Measurements from ENCODE around the gene TBL1XR1. TPM values are rescaled to one million over a fixed set of nuclear protein-coding genes. Genes with fewer than 3 reads are reported as not detected.

Gene TBL1XR1
- total RNA-seq, 1 experiment from 2014 or later = 175 TPM

GRCh38 chr3:177146646-177147045 lies 50.6 kb downstream of the TBL1XR1 start:
- no peak overlapping the region for H4K5ac ChIP-seq (ENCODE audit: insufficient read length, low read depth, low read length)
- no peaks in the 10 kb centered on the region; a peak in 1 of 5 replicates for H3K9me3 Mint-ChIP-seq
- no peak overlapping the region for H2AFZ ChIP-seq (ENCODE audit: low read length)
- H3K4me1 ChIP-seq (ENCODE audit: insufficient read depth, low read length) = peaks cover 6% of the 10 kb centered on the region
- H3K4me2 ChIP-seq (ENCODE audit: insufficient read depth, insufficient read length, low read length) = no peak overlapping the region
- H3K79me2 ChIP-seq (ENCODE audit: insufficient read depth, low read length) = peaks cover 70% of the 10 kb centered on the region
- no peak overlapping the region for H2BK20ac ChIP-seq (ENCODE audit: low read depth, low read length, poor library complexity, severe bottlenecking)
- H3T11ph ChIP-seq (ENCODE audit: low read length) = no peak overlapping the region
- peak overlapping the region in 1 of 3 experiments; percentile 51; a peak in 1 of 7 replicates for H3K27ac Mint-ChIP-seq
- peaks cover 5% of the 10 kb centered on the region for H3K79me1 ChIP-seq (ENCODE audit: insufficient read depth, low read depth, low read length, poor library complexity, severe bottlenecking)
- no peak overlapping the region for H2AK5ac ChIP-seq (ENCODE audit: insufficient read length, low read length)
- no peaks in the 10 kb centered on the region for H3K27me3 ChIP-seq (ENCODE audit: insufficient read depth, low read length)
- H3K14ac ChIP-seq (ENCODE audit: insufficient read depth, low read length) = no peak overlapping the region
- H3K27me3 Mint-ChIP-seq (ENCODE audit: low read depth) = no peaks in the 10 kb centered on the region
- H4K8ac ChIP-seq (replicated peaks; ENCODE audit: insufficient read length, low read depth, low read length) = no peak overlapping the region
- H3K27ac ChIP-seq (ENCODE audit: insufficient read length, low read depth, low read length) = no peak overlapping the region
- no peak overlapping the region for H3K9ac ChIP-seq (ENCODE audit: extremely low read depth, insufficient read length, low read length)
- WGBS (ENCODE audit: extremely low coverage, insufficient read length, low lambda C conversion rate) = no CpG with 5 or more reads among the region's 4 CpGs
- H3K18ac ChIP-seq (ENCODE audit: insufficient read length, low read depth, low read length) = no peak overlapping the region
- no peak overlapping the region for H2BK12ac ChIP-seq (ENCODE audit: insufficient read length, low read depth, low read length)
- H4K91ac ChIP-seq (ENCODE audit: insufficient read length, low read depth, low read length) = no peak overlapping the region
- H2BK5ac ChIP-seq (ENCODE audit: insufficient read length, low read length) = no peak overlapping the region
- H2BK120ac ChIP-seq (ENCODE audit: low read depth, low read length, poor library complexity, severe bottlenecking) = no peak overlapping the region
- no peak overlapping the region for H3K56ac ChIP-seq (ENCODE audit: insufficient read length, low read depth, low read length)
- H3K4me3 Mint-ChIP-seq = no peak overlapping the region
- H4K20me1 ChIP-seq (ENCODE audit: control insufficient read depth, insufficient read depth, insufficient read length) = no peaks in the 10 kb centered on the region
- DNase-seq = no peak
- peaks cover 47 to 66% of the 10 kb centered on the region in 2 experiments for H3K4me1 Mint-ChIP-seq
- no peak overlapping the region for H2BK15ac ChIP-seq (ENCODE audit: low read depth, low read length)
- H3K36me3 Mint-ChIP-seq (ENCODE audit: insufficient read depth in 1 of 3, low read depth in 3 of 3) = peaks cover 0 to 2% (median 0%) of the 10 kb centered on the region in 3 experiments; a peak in 3 of 7 replicates
- no peak overlapping the region for H3K23ac ChIP-seq (ENCODE audit: insufficient read length, low read depth, low read length)
- no peaks in the 10 kb centered on the region for H3K9me3 ChIP-seq (ENCODE audit: control insufficient read depth, low read depth, low read length)
- H3K4ac ChIP-seq (ENCODE audit: low read depth, low read length) = no peak overlapping the region
- no peaks in the 10 kb centered on the region for H3K23me2 ChIP-seq (ENCODE audit: insufficient read length, low read depth, low read length, poor library complexity, severe bottlenecking)
- TF ChIP-seq, protein P1, sequence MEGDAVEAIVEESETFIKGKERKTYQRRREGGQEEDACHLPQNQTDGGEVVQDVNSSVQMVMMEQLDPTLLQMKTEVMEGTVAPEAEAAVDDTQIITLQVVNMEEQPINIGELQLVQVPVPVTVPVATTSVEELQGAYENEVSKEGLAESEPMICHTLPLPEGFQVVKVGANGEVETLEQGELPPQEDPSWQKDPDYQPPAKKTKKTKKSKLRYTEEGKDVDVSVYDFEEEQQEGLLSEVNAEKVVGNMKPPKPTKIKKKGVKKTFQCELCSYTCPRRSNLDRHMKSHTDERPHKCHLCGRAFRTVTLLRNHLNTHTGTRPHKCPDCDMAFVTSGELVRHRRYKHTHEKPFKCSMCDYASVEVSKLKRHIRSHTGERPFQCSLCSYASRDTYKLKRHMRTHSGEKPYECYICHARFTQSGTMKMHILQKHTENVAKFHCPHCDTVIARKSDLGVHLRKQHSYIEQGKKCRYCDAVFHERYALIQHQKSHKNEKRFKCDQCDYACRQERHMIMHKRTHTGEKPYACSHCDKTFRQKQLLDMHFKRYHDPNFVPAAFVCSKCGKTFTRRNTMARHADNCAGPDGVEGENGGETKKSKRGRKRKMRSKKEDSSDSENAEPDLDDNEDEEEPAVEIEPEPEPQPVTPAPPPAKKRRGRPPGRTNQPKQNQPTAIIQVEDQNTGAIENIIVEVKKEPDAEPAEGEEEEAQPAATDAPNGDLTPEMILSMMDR (conservative IDR thresholded peaks at IDR 0.05) = no peak

Measured in H9 (cell line).